Endothelial cell of umbilical vein (primary cell): ENCODE data around the gene SPG11. TPM values are rescaled to one million over a fixed set of nuclear protein-coding genes. Genes with fewer than 3 reads are reported as not detected.

Source experiments
- BruUV-seq: library from RNA; stranded (reverse); fragments of 400-500 nt; replicated peaks from 2 replicates; lab custom pipeline; 2021; lab: Mats Ljungman, UMichigan
- CTCF ChIA-PET: fragments of 300-600, 350-600 bp; sonication (Branson Sonifier 250); formaldehyde crosslinking; loops from one replicate; lab custom pipeline; 2021; ENCODE audit warnings: antibody characterized with exemption, inconsistent platforms; lab: Charles Lee
- POLR2A ChIA-PET: fragments of 300-600, 350-600 bp; sonication (Branson Sonifier 250); formaldehyde crosslinking; loops from one replicate; lab custom pipeline; 2021; ENCODE audit warnings: antibody characterized with exemption, inconsistent platforms; lab: Charles Lee
- DNase-seq: peaks from one replicate; pipeline ENCODE4 v3.0.0-alpha.2; 2011; ENCODE audit warnings: low read depth, low spot score
- FAIRE-seq: peaks from 2 replicates; lab custom pipeline; 2011; peaks lifted over from hg19 to GRCh38; lab: Jason Lieb, UNC
- H2AFZ ChIP-seq: 2 replicates; pipeline ENCODE4 v1.6.0; 2012; ENCODE audit warnings: low read depth, low read length, control low read depth, inconsistent platforms
- H3K27ac ChIP-seq: 2 replicates; pipeline ENCODE4 v1.5.1; 2011; ENCODE audit warnings: low read depth, mild to moderate bottlenecking, control low read depth, low read length, moderate library complexity; ENCODE audit not compliant: insufficient read depth
- H3K27me3 ChIP-seq, 2 experiments: 2 replicates each; pipeline versions ENCODE4 v1.6.0 to v1.6.1; 2011; ENCODE audit warnings: low read length in 2 of 2, mixed read lengths in 1 of 2; ENCODE audit not compliant: control insufficient read depth in 2 of 2, insufficient read depth in 2 of 2
- H3K36me3 ChIP-seq, 2 experiments: 2 replicates in 1 of 2; 3 replicates in 1 of 2; pipeline ENCODE4 v1.5.1; 2011; ENCODE audit warnings: low read length in 2 of 2, mild to moderate bottlenecking in 1 of 2, moderate library complexity in 1 of 2; ENCODE audit not compliant: control insufficient read depth in 2 of 2, insufficient read depth in 2 of 2; ENCODE audit errors: extremely low read depth in 1 of 2
- H3K4me1 ChIP-seq: 3 replicates; pipeline ENCODE4 v1.5.1; 2011; ENCODE audit warnings: mild to moderate bottlenecking, low read length; ENCODE audit not compliant: control insufficient read depth, insufficient read depth; ENCODE audit errors: extremely low read depth
- H3K4me2 ChIP-seq: 2 replicates; pipeline ENCODE4 v1.6.1; 2011; ENCODE audit warnings: low read length, control low read depth, mixed read lengths; ENCODE audit not compliant: insufficient read depth
- H3K4me3 ChIP-seq, 3 experiments: fragments of 200-600 bp in 1 of 3; sonication (generic), shearing (Covaris generic) in 1 of 3; replicated peaks in 1 of 3; 2 replicates each; pipeline ENCODE4 v1.5.1; 2011 to 2016; ENCODE audit warnings: control low read depth in 3 of 3, low read length in 3 of 3, mild to moderate bottlenecking in 2 of 3, inconsistent platforms in 1 of 3, low read depth in 1 of 3, moderate library complexity in 1 of 3; ENCODE audit not compliant: insufficient read depth in 1 of 3
- H3K79me2 ChIP-seq: 2 replicates; pipeline ENCODE4 v1.6.0; 2012; ENCODE audit warnings: low read length, inconsistent platforms; ENCODE audit not compliant: control insufficient read depth, insufficient read depth
- H3K9ac ChIP-seq: replicated peaks from 2 replicates; pipeline ENCODE3; 2011; ENCODE audit warnings: low read length, control low read depth; ENCODE audit not compliant: insufficient read depth; ENCODE audit errors: extremely low read depth
- H3K9me1 ChIP-seq: replicated peaks from 3 replicates; pipeline ENCODE4 v1.6.0; 2011; ENCODE audit warnings: mild to moderate bottlenecking, low read length; ENCODE audit not compliant: control insufficient read depth, insufficient read depth; ENCODE audit errors: extremely low read depth
- H3K9me3 ChIP-seq: replicated peaks from 2 replicates; pipeline ENCODE4 v1.5.1; 2012; ENCODE audit warnings: low read length, inconsistent platforms; ENCODE audit not compliant: control insufficient read depth, insufficient read depth
- H4K20me1 ChIP-seq: replicated peaks from 2 replicates; pipeline ENCODE3; 2011; ENCODE audit warnings: mild to moderate bottlenecking, low read length; ENCODE audit not compliant: control insufficient read depth, insufficient read depth; ENCODE audit errors: extremely low read depth
- CTCF ChIP-seq, 2 donors: IDR thresholded peaks; 1 replicate in 1 of 2; 2 replicates in 1 of 2; pipeline ENCODE4 v1.5.1; 2011; ENCODE audit warnings: low read length in 2 of 2, mild to moderate bottlenecking in 2 of 2, moderate library complexity in 2 of 2, control low read depth in 1 of 2, inconsistent platforms in 1 of 2, low read depth in 1 of 2; ENCODE audit not compliant: insufficient read depth in 1 of 2; ENCODE audit errors: extremely low read depth in 1 of 2
- EZH2 ChIP-seq: IDR thresholded peaks from 2 replicates; pipeline ENCODE4 v1.6.1; 2012; ENCODE audit warnings: borderline replicate concordance, low read depth, mild to moderate bottlenecking, moderate library complexity, low read length, inconsistent platforms; ENCODE audit not compliant: severe bottlenecking
- FOS ChIP-seq: IDR thresholded peaks from 2 replicates; pipeline ENCODE4 v1.6.1; 2011; ENCODE audit warnings: mild to moderate bottlenecking, low read length, moderate library complexity, borderline replicate concordance; ENCODE audit not compliant: insufficient read depth
- GATA2 ChIP-seq: IDR thresholded peaks from 2 replicates; pipeline ENCODE4 v1.7.0; 2011; ENCODE audit warnings: low read depth, mild to moderate bottlenecking, moderate library complexity, mixed read lengths, low read length; ENCODE audit not compliant: insufficient read length, insufficient read depth
- JUN ChIP-seq: IDR thresholded peaks from 2 replicates; pipeline ENCODE4 v1.6.1; 2011; ENCODE audit warnings: borderline replicate concordance, low read depth; ENCODE audit not compliant: insufficient read length, insufficient read depth
- MAX ChIP-seq: IDR thresholded peaks from 2 replicates; pipeline ENCODE4 v1.6.1; 2011; ENCODE audit not compliant: insufficient read depth, insufficient read length
- MYC ChIP-seq: IDR thresholded peaks from one replicate; pipeline ENCODE4 v1.6.1; 2011; ENCODE audit warnings: mild to moderate bottlenecking, low read depth, low read length
- POLR2A ChIP-seq: IDR thresholded peaks from 2 replicates; pipeline ENCODE4 v1.6.1; 2012; ENCODE audit warnings: low read depth, mild to moderate bottlenecking, control low read depth, low read length
- POLR2AphosphoS5 ChIP-seq: IDR thresholded peaks from 2 replicates; pipeline ENCODE4 v1.6.1; 2012; ENCODE audit warnings: low read depth, mild to moderate bottlenecking, control low read depth, low read length, moderate library complexity; ENCODE audit not compliant: insufficient read depth
- dilution Hi-C: fragments of 300-500 bp; cut with MboI; formaldehyde crosslinking; loops from one replicate; pipeline ENCODE4 v1.15.0; 2019; ENCODE audit warnings: low sequenced_read_pairs; ENCODE audit not compliant: extremely low pct_ligation_motif_present
- intact Hi-C: fragments of 100-400 bp; cut with micrococcal nuclease; formaldehyde crosslinking; loops from one replicate; pipeline ENCODE4 v1.10.0; 2022
- polyA plus RNA-seq, 4 experiments: library from polyadenylated mRNA; depleted of rRNA in 3 of 4; stranded (reverse) in 3 of 4; unstranded in 1 of 4; fragments of >200 nt; gene quantifications; 2 replicates each; pipeline versions ENCODE4 v1.2.1 to v1.2.3, GENCODE V29; 2011 to 2012; ENCODE audit warnings: missing spikeins in 1 of 4
- total RNA-seq: library from RNA; stranded (reverse); gene quantifications from 2 replicates; pipeline ENCODE4 v1.2.3, GENCODE V29; 2021

Gene SPG11
- total and polyA plus RNA-seq, 2 donors (not counting 3 experiments of a cell fraction or from before 2014, with no cell fraction given) = 30.7 to 53.5 TPM

DNA sequence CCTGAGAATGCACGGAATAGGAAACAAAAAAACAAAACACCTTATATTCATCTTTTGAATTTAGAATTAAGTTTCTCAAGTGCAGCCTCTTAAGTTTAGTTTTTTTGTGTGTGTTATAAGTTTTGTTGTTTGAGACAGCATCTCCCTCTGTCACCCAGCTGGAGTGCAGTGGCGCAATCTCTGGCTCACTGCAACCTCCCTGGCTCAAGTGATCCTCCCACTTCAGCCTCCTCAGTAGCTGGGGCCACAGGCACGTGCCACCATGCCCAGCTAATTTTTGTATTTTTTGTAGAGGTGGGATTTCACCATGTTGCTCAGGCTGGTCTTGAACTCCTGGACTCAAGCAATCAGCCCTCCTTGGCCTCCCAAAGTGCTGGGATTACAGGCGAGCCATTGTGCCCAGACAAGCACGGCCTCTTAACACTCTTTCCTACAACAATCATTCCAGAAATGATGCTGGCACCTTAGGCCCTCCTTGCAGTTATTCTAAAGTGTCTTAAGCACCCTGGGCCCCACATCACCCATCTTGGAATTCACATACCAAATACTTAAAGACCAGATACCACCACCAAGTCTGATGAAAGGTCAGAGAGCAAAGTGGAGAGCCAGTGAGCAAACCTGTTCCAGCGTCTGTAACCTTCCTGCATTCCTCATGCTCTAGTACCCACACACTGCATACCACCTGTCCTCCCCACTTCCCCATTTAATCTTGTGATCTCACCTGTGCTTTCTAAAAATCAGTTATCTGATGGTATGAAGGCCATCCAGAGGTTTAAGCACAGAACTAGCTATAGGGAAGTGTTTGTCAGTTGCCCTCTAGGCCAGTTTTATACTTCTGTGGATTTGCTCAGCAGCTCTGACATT is 6.9 kb upstream of the SPG11 start:
- Histone ChIP-seq H3K27ac (no peak overlapping the region), H3K4me3 (no peak overlapping the region), H3K9me1 (no peaks in the 10 kb centered on the region), H3K27me3 (peaks cover 9 to 15% of the 10 kb centered on the region in 2 experiments), H3K9me3 (no peaks in the 10 kb centered on the region), H3K4me1 (no peaks in the 10 kb centered on the region), H2AFZ (no peak overlapping the region), H4K20me1 (no peaks in the 10 kb centered on the region), H3K79me2 (no peaks in the 10 kb centered on the region), H3K9ac (no peak overlapping the region), H3K4me2 (no peak overlapping the region), H3K36me3 (no peaks in the 10 kb centered on the region)
- no TSS peak for BruUV-seq
- POLR2A ChIA-PET = no interaction called here
- CTCF ChIA-PET = interaction anchor here (0.8 to 1.3 kb wide), 3 partner anchors 58 to 66 kb away, joined by 3 to 4 read pairs (median 3); partner anchors contain the start of gene TRIM69
- TF ChIP-seq FOS (no peak), POLR2A (no peak), MYC (no peak), JUN (no peak), POLR2AphosphoS5 (no peak), MAX (no peak), CTCF (IDR thresholded peaks at IDR 0.05; ENCODE audit: extremely low read depth in 1 of 2, insufficient read depth in 1 of 2, low read depth in 1 of 2, low read length in 2 of 2) (no peak), GATA2 (no peak), EZH2 (no peak)
- DNase-seq (no peak), FAIRE-seq (no peak)
- dilution Hi-C loops = no loop called here
- intact Hi-C loops = no loop called here
